NCI-H146 treated with DMSO at 0.1 percent for 48 hours (cell line): ENCODE measurements around the gene MFN1.

Experiments used
- DNase-seq: peaks from one replicate; lab custom pipeline; 2025; ENCODE audit not compliant: unreplicated experiment; lab: John Stamatoyannopoulos, UW

MFN1 gene

GRCh38 chr3:179336345-179336929, 11.1 kb upstream of the MFN1 start:
- DNase-seq = no peak

- DNase-seq = no peak
Measured at GRCh38 chr3:179348325-179349013, 960 bp downstream of the MFN1 start.

- DNase-seq = no peak
Measured at GRCh38 chr3:179355996-179356395, 8.5 kb downstream of the MFN1 start.

GRCh38 chr3:179363332-179363731, 15.8 kb downstream of the MFN1 start:
- DNase-seq = no peak

- DNase-seq = no peak
Measured at GRCh38 chr3:179369621-179370020, 22.1 kb downstream of the MFN1 start.

- DNase-seq = no peak
Measured at GRCh38 chr3:179373938-179374337, 26.4 kb downstream of the MFN1 start.

GRCh38 chr3:179375091-179375999, 27.8 kb downstream of the MFN1 start:
- no peak for DNase-seq

GRCh38 chr3:179376474-179376873, 29.0 kb downstream of the MFN1 start:
- no peak for DNase-seq

- no peak for DNase-seq
Measured at GRCh38 chr3:179391906-179392305, 44.4 kb downstream of the MFN1 start.

GRCh38 chr3:179398574-179399231, 51.2 kb downstream of the MFN1 start:
- no peak for DNase-seq

- no peak for DNase-seq
Measured at GRCh38 chr3:179401561-179401960, 54.1 kb downstream of the MFN1 start.

GRCh38 chr3:179402963-179403362, 55.5 kb downstream of the MFN1 start:
- no peak for DNase-seq

GRCh38 chr3:179404307-179404706, 56.8 kb downstream of the MFN1 start:
- no peak for DNase-seq

GRCh38 chr3:179410331-179410730, 62.8 kb downstream of the MFN1 start:
- peak; percentile 17 for DNase-seq

- DNase-seq = no peak
Measured at GRCh38 chr3:179410999-179411398, 63.5 kb downstream of the MFN1 start.

GRCh38 chr3:179414804-179415203, 67.3 kb downstream of the MFN1 start:
- DNase-seq = no peak

- DNase-seq = no peak
Measured at GRCh38 chr3:179415377-179415776, 67.9 kb downstream of the MFN1 start.

GRCh38 chr3:179416681-179417080, 69.2 kb downstream of the MFN1 start:
- no peak for DNase-seq

GRCh38 chr3:179418610-179419009, 71.1 kb downstream of the MFN1 start:
- DNase-seq = peak; percentile 42

- DNase-seq = no peak
Measured at GRCh38 chr3:179421500-179421899, 74.0 kb downstream of the MFN1 start.

GRCh38 chr3:179425075-179425474, 77.6 kb downstream of the MFN1 start:
- DNase-seq = no peak
